Upper lobe of left lung (tissue), 6 donors: ENCODE measurements around the gene NR5A1. TPM values are rescaled to one million over a fixed set of nuclear protein-coding genes. Genes with fewer than 3 reads are reported as not detected.

Source experiments
- ATAC-seq, 2 donors: fragments of 200-7000 bp; cut with Tn5 transposase; one replicate each; pipeline ENCODE4 v1.9.1; 2022; ENCODE audit warnings: mild to moderate bottlenecking in 2 of 2, moderate library complexity in 2 of 2; ENCODE audit not compliant: low FRiP score in 2 of 2
- DNase-seq, 2 donors: peaks; one replicate each; pipeline ENCODE4 v3.0.0-alpha.2; 2019 to 2020
- H3K27ac ChIP-seq, 4 donors: fragments of 200-600 bp; sonication (generic); one replicate each; pipeline ENCODE4 v1.5.1; 2016 to 2019
- H3K27me3 ChIP-seq, 4 donors: fragments of 200-600 bp; sonication (generic); one replicate each; pipeline ENCODE4 v1.5.1; 2017 to 2019
- H3K36me3 ChIP-seq, 4 donors: fragments of 200-600 bp; sonication (generic); one replicate each; pipeline ENCODE4 v1.5.1; 2016 to 2019
- H3K4me1 ChIP-seq, 4 donors: fragments of 200-600 bp; sonication (generic); one replicate each; pipeline ENCODE4 v1.5.1; 2018 to 2019
- H3K4me3 ChIP-seq, 4 donors: fragments of 200-600 bp; sonication (generic); one replicate each; pipeline ENCODE4 v1.5.1; 2017 to 2019; ENCODE audit warnings: mild to moderate bottlenecking in 2 of 4, moderate library complexity in 1 of 4
- H3K9me3 ChIP-seq, 4 donors: fragments of 200-600 bp; sonication (generic); one replicate each; pipeline ENCODE4 v1.5.1; 2018 to 2019
- CTCF ChIP-seq, 6 experiments: fragments of 450-650 bp in 4 of 6; fragments of 200-600 bp in 2 of 6; sonication (generic) in 2 of 6; IDR thresholded peaks; one replicate each; pipeline ENCODE4 v1.5.1; 2016 to 2019; ENCODE audit warnings: antibody characterized with exemption in 6 of 6
- EP300 ChIP-seq, 4 donors: sonication (generic); formaldehyde crosslinking; IDR thresholded peaks; one replicate each; pipeline ENCODE4 v1.5.1; 2017; ENCODE audit warnings: antibody characterized with exemption in 4 of 4, control low read depth in 2 of 4
- POLR2A ChIP-seq, 4 donors: fragments of 450-650 bp; IDR thresholded peaks; one replicate each; pipeline ENCODE4 v1.5.1; 2016 to 2017; ENCODE audit warnings: antibody characterized with exemption in 4 of 4, mild to moderate bottlenecking in 2 of 4
- POLR2AphosphoS5 ChIP-seq, 2 donors: sonication (generic); formaldehyde crosslinking; IDR thresholded peaks; one replicate each; pipeline ENCODE4 v1.5.1; 2017; ENCODE audit warnings: antibody characterized with exemption in 2 of 2
- total RNA-seq, 6 donors: library from RNA; depleted of rRNA in 4 of 6; stranded (reverse); fragments of >200 nt in 4 of 6; gene quantifications; one replicate each; pipeline versions ENCODE4 v1.1.0 to v1.2.1, GENCODE V29; 2016 to 2021
- donor health status: DM: no; HTN: no; CAD: no; lungs with moderate emphysema.
- donor health status: DM: no; HTN: yes; CAD: no; lungs with severe emphysema.

NR5A1 gene
- total RNA-seq, 6 donors from 2014 or later: 0.30 to 0.49 TPM; not detected in 4

DNA sequence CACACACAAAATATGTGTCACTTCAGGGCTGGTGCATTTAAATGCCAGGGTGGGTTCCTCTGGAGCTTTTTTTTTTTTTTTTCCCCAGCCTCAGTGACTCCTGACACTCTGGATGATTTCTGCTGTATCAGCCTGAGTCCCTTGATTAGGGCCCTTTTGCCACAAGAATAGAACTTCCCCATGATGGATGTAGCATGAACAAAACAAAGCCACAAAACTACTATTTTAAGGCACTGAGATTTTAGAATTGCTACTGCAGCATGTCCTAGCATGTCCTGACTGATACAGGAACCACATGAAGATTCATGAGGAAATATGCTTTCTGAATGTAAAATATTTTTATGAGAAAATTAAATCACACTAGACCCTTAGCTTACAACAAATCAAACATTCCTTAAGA, 70.9 kb downstream of the NR5A1 start:
- no peak for TF ChIP-seq POLR2A (IDR thresholded peaks at IDR 0.05)
- no peak for TF ChIP-seq EP300 (IDR thresholded peaks at IDR 0.05)
- TF ChIP-seq POLR2AphosphoS5 (IDR thresholded peaks at IDR 0.05): no peak
- no peak for TF ChIP-seq CTCF (IDR thresholded peaks at IDR 0.05)
- H3K27ac ChIP-seq: no peak overlapping the region
- DNase-seq (no peak), ATAC-seq (no peak)
- no peaks in the 10 kb centered on the region for H3K27me3 ChIP-seq
- no peak overlapping the region for H3K4me3 ChIP-seq
- H3K9me3 ChIP-seq: peaks cover 0 to 3% (median 0%) of the 10 kb centered on the region in 4 donors
- H3K4me1 ChIP-seq: no peaks in the 10 kb centered on the region
- no peaks in the 10 kb centered on the region for H3K36me3 ChIP-seq

Other genes with a start within 250 kb of the NR5A1 start
- gene NEK6, start 249.4 kb downstream of the NR5A1 start, total RNA-seq: 100 to 1,000 TPM in 2 of 6 donors, 10 to 100 TPM in 4; 33.8 to 144 (median 59.7) TPM
- gene PSMB7, start 92.0 kb downstream of the NR5A1 start, total RNA-seq: 100 to 1,000 TPM in 2 of 6 donors, 10 to 100 TPM in 4; 17.8 to 112 (median 87.1) TPM
- not detected for gene ADGRD2, start 56.9 kb downstream of the NR5A1 start, total RNA-seq